ENCODE results near the gene XCR1. TPM values are rescaled to one million over a fixed set of nuclear protein-coding genes. Genes with fewer than 3 reads are reported as not detected.
A peak's percentile ranks its signal among the peaks of the same experiment; 100 is the strongest.
"Not testable (repeated sequence)": the region's sequence is repeated elsewhere in the genome, so short reads cannot be mapped to it uniquely, and the experiment has no call there.

Gene XCR1
- total RNA-seq, 2 donors from 2014 or later = not detected

- Mint-ChIP-seq H3K36me3 (peaks cover 0 to 5% of the 10 kb centered on the region in 2 donors), H3K9me3 (peaks cover 0 to 4% of the 10 kb centered on the region in 2 donors), H3K27ac (no peak overlapping the region)
- ATAC-seq (no peak), DNase-seq (ENCODE audit: low spot score in 2 of 2) (no peak)
Observed at GRCh38 chr3:46021516-46021915, 5.8 kb downstream of the XCR1 start.

- ATAC-seq (no peak), DNase-seq (ENCODE audit: low spot score in 2 of 2) (no peak)
- Mint-ChIP-seq H3K9me3 (peaks cover 0 to 4% of the 10 kb centered on the region in 2 donors), H3K27ac (peak overlapping the region in 1 of 2 donors; percentile 61), H3K36me3 (peaks cover 0 to 5% of the 10 kb centered on the region in 2 donors)
Observed at GRCh38 chr3:46020766-46021510, 6.3 kb downstream of the XCR1 start.

- no peak overlapping the region for H3K27ac Mint-ChIP-seq
- peak; percentile 22 to 59 for DNase-seq (ENCODE audit: low spot score in 2 of 2)
- peaks cover 0 to 5% of the 10 kb centered on the region in 2 donors for H3K36me3 Mint-ChIP-seq
- H3K9me3 Mint-ChIP-seq = peaks cover 0 to 4% of the 10 kb centered on the region in 2 donors
- ATAC-seq = peak; percentile 82 to 90
Observed at GRCh38 chr3:46019707-46020106, 7.6 kb downstream of the XCR1 start.

- Mint-ChIP-seq H3K36me3 (peaks cover 0 to 5% of the 10 kb centered on the region in 2 donors), H3K27ac (no peak overlapping the region), H3K9me3 (peaks cover 0 to 4% of the 10 kb centered on the region in 2 donors)
- ATAC-seq (peak in 1 of 2 donors; percentile 74), DNase-seq (ENCODE audit: low spot score in 2 of 2) (peak in 1 of 2 donors; percentile 65)
Observed at GRCh38 chr3:46017720-46018119, 9.6 kb downstream of the XCR1 start.

GRCh38 chr3:46013316-46014094 is 13.8 kb downstream of the XCR1 start:
- ATAC-seq (peak in 1 of 2 donors; percentile 5), DNase-seq (ENCODE audit: low spot score in 2 of 2) (no peak)
- H3K36me3 Mint-ChIP-seq = no peaks in the 10 kb centered on the region
- H3K9me3 Mint-ChIP-seq = no peaks in the 10 kb centered on the region
- no peak overlapping the region for H3K27ac Mint-ChIP-seq

GRCh38 chr3:46012246-46012645 is 15.0 kb downstream of the XCR1 start:
- no peak for DNase-seq (ENCODE audit: low spot score in 2 of 2)
- Mint-ChIP-seq H3K36me3 (no peaks in the 10 kb centered on the region), H3K9me3 (no peaks in the 10 kb centered on the region), H3K27ac (no peak overlapping the region)
- no peak for ATAC-seq

GRCh38 chr3:46010519-46011113 is 16.7 kb downstream of the XCR1 start:
- ATAC-seq (peak in 1 of 2 donors; percentile 71), DNase-seq (ENCODE audit: low spot score in 2 of 2) (no peak)
- no peaks in the 10 kb centered on the region for H3K9me3 Mint-ChIP-seq
- H3K36me3 Mint-ChIP-seq = no peaks in the 10 kb centered on the region
- no peak overlapping the region for H3K27ac Mint-ChIP-seq

- no peak for DNase-seq (ENCODE audit: low spot score in 2 of 2)
- Mint-ChIP-seq H3K9me3 (no peaks in the 10 kb centered on the region), H3K36me3 (no peaks in the 10 kb centered on the region), H3K27ac (no peak overlapping the region)
- no peak for ATAC-seq
Observed at GRCh38 chr3:46008058-46008457, 19.2 kb downstream of the XCR1 start.

- ATAC-seq (no peak), DNase-seq (ENCODE audit: low spot score in 2 of 2) (no peak)
- Mint-ChIP-seq H3K27ac (no peak overlapping the region), H3K9me3 (no peaks in the 10 kb centered on the region), H3K36me3 (no peaks in the 10 kb centered on the region)
Observed at GRCh38 chr3:46007280-46007679, 20.0 kb downstream of the XCR1 start.

GRCh38 chr3:46006238-46007032 is 20.8 kb downstream of the XCR1 start:
- H3K36me3 Mint-ChIP-seq = no peaks in the 10 kb centered on the region
- DNase-seq (ENCODE audit: low spot score in 2 of 2) = no peak
- no peak for ATAC-seq
- no peak overlapping the region for H3K27ac Mint-ChIP-seq
- no peaks in the 10 kb centered on the region for H3K9me3 Mint-ChIP-seq

- not testable (repeated sequence) for ATAC-seq; H3K9me3 Mint-ChIP-seq; DNase-seq (ENCODE audit: low spot score in 2 of 2); H3K27ac Mint-ChIP-seq; H3K36me3 Mint-ChIP-seq
Observed at GRCh38 chr3:46003706-46004105, 23.6 kb downstream of the XCR1 start.

GRCh38 chr3:46001178-46001577 is 26.1 kb downstream of the XCR1 start:
- ATAC-seq (no peak), DNase-seq (ENCODE audit: low spot score in 2 of 2) (no peak)
- Mint-ChIP-seq H3K9me3 (no peaks in the 10 kb centered on the region), H3K27ac (no peak overlapping the region), H3K36me3 (peaks cover 0 to 5% of the 10 kb centered on the region in 2 donors)

GRCh38 chr3:45997942-45998341 is 29.3 kb downstream of the XCR1 start:
- peaks cover 5 to 6% of the 10 kb centered on the region in 2 donors for H3K36me3 Mint-ChIP-seq
- DNase-seq (ENCODE audit: low spot score in 2 of 2) (no peak), ATAC-seq (no peak)
- H3K9me3 Mint-ChIP-seq = no peaks in the 10 kb centered on the region
- H3K27ac Mint-ChIP-seq = no peak overlapping the region

GRCh38 chr3:45997499-45997898 is 29.8 kb downstream of the XCR1 start:
- not testable (repeated sequence) for H3K36me3 Mint-ChIP-seq

GRCh38 chr3:45995236-45996192 is 31.8 kb downstream of the XCR1 start, which contains the start of gene FYCO1:
FYCO1 (minus strand) TSS chr3:45995824; CDS start chr3:45984910, 10,914 bp downstream.
- Mint-ChIP-seq H3K9me3 (no peaks in the 10 kb centered on the region), H3K27ac (peak within 1 kb of the TSS; percentile 50 to 87), H3K36me3 (peaks cover 5 to 18% of the 10 kb centered on the region in 2 donors)
- DNase-seq (ENCODE audit: low spot score in 2 of 2) = peak; percentile 78 to 83
- ATAC-seq = peak; percentile 82 to 87

More at GRCh38 chr3:45997499-45997898, 29.8 kb downstream of the XCR1 start:
- H3K9me3 Mint-ChIP-seq; ATAC-seq; DNase-seq (ENCODE audit: low spot score in 2 of 2); H3K27ac Mint-ChIP-seq: not testable (repeated sequence)

All from activated naive CD4-positive, alpha-beta T cell treated with anti-CD3 and anti-CD28 coated beads, Interleukin-2, amount 50 U/mL, for 72 hours (primary cell).